Measurements from ENCODE around the gene TMEM52B.

DNA sequence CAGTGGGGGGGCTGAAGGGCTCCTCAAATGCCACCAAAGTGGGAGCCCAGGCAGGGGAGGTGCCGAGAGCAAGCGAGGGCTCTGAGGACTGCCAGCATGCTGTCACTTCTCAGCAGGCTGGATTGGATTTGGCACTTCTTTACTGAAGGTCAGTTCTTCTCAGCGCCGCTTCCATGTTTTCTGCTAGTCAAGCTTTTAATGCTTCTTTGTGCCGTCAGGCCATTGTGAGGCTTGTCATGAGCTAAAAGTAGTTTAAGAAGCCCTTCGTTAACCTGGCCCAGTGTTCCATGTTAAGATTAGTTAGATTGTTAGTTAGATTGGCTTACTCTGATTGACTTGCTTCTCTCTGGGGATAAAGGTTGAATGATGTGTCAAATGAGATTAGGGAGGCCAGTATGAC is 47.3 kb downstream of the TMEM52B start:
- TF ChIP-seq CTCF (IDR thresholded peaks at IDR 0.05) = no peak
- TF ChIP-seq POLR2A (IDR thresholded peaks at IDR 0.05) = no peak
